WERI-Rb-1 (cell line): ENCODE results near the gene KRT6C.

Experiments
- DNase-seq: peaks from one replicate; pipeline ENCODE4 v3.0.0-alpha.2; 2020
- H3K27ac ChIP-seq: fragments of 250-450 bp; sonication (Bioruptor Pico); 2 replicates; pipeline ENCODE4 v1.5.1; 2020; ENCODE audit warnings: mild to moderate bottlenecking, moderate library complexity
- H3K27me3 ChIP-seq: fragments of 250-450 bp; sonication (Bioruptor Pico); 2 replicates; pipeline ENCODE4 v1.5.1; 2021; ENCODE audit warnings: mild to moderate bottlenecking, low read depth, moderate library complexity; ENCODE audit not compliant: insufficient read depth, severe bottlenecking
- H3K36me3 ChIP-seq: fragments of 250-450 bp; sonication (Bioruptor Pico); 2 replicates; pipeline ENCODE4 v1.5.1; 2020; ENCODE audit warnings: mild to moderate bottlenecking, moderate library complexity
- H3K4me3 ChIP-seq: 2 replicates; pipeline ENCODE4 v1.5.1; 2011; ENCODE audit warnings: low read depth, mild to moderate bottlenecking, control low read depth, low read length
- H3K9me3 ChIP-seq: fragments of 250-450 bp; sonication (Bioruptor Pico); 2 replicates; pipeline ENCODE4 v1.5.1; 2021; ENCODE audit warnings: mild to moderate bottlenecking, moderate library complexity; ENCODE audit not compliant: severe bottlenecking
- TF ChIP-seq, protein P1 (sequence below): IDR thresholded peaks from 2 replicates; pipeline ENCODE4 v1.5.1; 2011; ENCODE audit warnings: low read depth, mild to moderate bottlenecking, control low read depth, inconsistent platforms, low read length

KRT6C gene

DNA sequence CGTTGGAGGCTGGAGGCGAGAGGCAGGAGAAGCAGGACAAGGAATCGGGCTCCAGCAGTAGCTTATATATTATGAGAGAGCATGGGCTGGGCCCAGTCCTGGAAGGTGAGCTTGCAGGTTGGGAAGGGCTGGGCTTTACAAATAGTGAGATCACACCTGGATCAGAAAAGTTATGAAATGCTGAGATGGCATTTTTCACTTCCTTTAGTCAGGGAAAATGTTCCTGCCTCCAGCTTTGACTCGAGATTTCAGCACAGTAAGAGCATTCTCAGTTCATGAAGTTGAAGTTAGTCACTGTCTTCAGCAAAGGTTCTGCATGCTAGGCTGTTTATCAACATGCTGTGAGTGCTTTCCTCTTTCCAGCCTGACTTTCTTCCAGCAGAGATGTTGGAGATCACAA, at the start of gene KRT6C:
Gene KRT6C (minus strand): TSS at position 38 of the 400 bp plus-strand sequence. CDS start 68 bp downstream, outside the sequence.
- Histone ChIP-seq H3K27ac (no peak within 1 kb of the TSS), H3K36me3 (no peaks in the 10 kb centered on the region), H3K27me3 (peaks cover 55% of the 10 kb centered on the region), H3K9me3 (no peaks in the 10 kb centered on the region), H3K4me3 (no peak within 1 kb of the TSS)
- TF ChIP-seq, protein P1, sequence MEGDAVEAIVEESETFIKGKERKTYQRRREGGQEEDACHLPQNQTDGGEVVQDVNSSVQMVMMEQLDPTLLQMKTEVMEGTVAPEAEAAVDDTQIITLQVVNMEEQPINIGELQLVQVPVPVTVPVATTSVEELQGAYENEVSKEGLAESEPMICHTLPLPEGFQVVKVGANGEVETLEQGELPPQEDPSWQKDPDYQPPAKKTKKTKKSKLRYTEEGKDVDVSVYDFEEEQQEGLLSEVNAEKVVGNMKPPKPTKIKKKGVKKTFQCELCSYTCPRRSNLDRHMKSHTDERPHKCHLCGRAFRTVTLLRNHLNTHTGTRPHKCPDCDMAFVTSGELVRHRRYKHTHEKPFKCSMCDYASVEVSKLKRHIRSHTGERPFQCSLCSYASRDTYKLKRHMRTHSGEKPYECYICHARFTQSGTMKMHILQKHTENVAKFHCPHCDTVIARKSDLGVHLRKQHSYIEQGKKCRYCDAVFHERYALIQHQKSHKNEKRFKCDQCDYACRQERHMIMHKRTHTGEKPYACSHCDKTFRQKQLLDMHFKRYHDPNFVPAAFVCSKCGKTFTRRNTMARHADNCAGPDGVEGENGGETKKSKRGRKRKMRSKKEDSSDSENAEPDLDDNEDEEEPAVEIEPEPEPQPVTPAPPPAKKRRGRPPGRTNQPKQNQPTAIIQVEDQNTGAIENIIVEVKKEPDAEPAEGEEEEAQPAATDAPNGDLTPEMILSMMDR, result no peak
- DNase-seq, result no peak

DNA sequence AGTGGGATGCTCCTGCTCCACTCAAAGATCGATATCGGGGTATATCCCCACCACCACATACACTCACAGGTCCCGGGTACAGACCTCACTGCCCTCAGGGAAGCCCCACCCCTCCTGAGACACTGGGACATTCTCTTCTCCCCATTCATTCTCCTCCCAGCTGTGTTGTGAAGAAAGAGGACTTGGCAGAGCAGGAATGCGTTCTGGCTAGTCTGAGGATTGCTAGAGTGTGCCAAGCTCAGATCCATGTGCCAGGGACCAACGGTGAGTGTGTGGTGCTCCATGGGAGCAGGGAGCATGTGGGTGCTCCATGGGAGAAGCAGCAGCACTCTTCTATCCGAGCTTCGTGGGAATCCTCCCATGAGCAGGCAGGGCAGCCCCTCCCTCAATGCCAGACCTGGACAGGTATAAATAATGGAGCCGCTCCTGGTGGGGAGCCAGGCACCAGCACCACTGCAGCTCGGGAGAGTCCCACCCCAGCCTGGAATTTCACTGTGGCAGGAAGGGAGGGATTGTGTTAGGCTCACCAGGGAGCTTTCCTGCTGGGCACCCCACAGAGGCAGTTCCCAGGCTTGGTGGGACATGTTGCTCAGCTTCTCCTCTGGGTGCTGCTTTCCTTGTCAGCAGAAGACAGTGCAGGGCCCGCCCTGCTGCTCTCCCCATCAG, 48.9 kb upstream of the KRT6C start:
- TF ChIP-seq, protein P1, result no peak
- H3K36me3 ChIP-seq, result no peaks in the 10 kb centered on the region
- H3K27ac ChIP-seq, result no peak overlapping the region
- peaks cover 95% of the 10 kb centered on the region for H3K27me3 ChIP-seq
- DNase-seq, result no peak
- H3K4me3 ChIP-seq, result no peak overlapping the region
- no peaks in the 10 kb centered on the region for H3K9me3 ChIP-seq

DNA sequence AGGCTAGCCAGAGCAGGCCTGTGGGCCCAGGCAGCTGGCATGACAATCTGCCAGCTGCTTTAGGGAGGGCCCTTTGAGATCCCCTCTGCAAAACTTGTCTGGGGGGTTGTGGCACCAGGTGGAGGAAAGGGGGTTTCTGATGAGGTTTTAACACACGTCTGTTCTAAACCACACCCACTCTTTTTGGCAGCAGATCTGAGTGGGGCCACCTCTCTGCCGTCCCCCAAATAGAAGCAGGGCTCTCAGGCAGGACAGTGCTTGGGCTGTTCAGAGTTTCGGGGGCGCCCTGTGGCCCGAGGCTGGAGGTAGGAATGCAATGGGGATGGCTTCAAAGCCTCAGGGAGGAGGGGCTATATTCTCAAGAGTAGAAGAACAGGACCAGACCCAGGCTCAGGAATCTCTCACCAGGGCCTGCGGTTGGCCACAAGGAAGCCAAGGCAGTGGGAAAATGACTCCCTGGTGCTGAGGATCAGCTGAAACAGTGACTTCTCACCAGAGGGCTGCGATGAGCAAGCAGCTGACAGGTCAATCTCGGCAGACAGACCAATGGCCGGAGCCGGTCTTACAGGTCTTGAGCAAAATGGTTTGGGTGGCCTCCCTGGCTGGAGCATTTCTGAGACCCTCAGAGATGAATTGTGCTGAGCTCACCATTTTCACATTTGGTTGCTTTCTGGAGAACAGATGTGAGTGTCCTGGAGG, 48.1 kb upstream of the KRT6C start:
- DNase-seq, result no peak
- Histone ChIP-seq H3K9me3 (no peaks in the 10 kb centered on the region), H3K27me3 (peaks cover 96% of the 10 kb centered on the region), H3K36me3 (no peaks in the 10 kb centered on the region), H3K27ac (no peak overlapping the region), H3K4me3 (no peak overlapping the region)
- TF ChIP-seq, protein P1, result no peak

DNA sequence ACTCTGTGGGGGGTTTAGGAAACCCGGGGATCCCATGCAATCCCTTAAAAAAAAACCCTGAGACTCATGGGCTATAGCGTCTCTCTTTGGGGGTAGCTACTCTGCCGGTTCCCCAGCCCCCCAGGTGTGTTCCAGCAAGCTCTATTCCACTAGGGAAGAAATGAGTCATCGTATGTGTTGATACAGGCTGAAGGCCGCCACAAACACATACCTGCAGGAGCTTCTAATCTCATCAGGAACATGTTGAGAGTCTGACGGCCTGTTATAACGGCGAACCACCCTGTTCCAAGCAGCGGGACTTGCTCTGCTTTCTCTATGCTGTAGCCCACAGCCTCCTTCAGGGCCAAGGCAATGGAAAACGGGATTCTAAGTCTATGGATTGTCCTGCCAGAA, 47.6 kb upstream of the KRT6C start:
- Histone ChIP-seq H3K36me3 (no peaks in the 10 kb centered on the region), H3K9me3 (no peaks in the 10 kb centered on the region), H3K4me3 (no peak overlapping the region), H3K27me3 (peaks cover 96% of the 10 kb centered on the region), H3K27ac (no peak overlapping the region)
- no peak for DNase-seq
- TF ChIP-seq, protein P1, result no peak

DNA sequence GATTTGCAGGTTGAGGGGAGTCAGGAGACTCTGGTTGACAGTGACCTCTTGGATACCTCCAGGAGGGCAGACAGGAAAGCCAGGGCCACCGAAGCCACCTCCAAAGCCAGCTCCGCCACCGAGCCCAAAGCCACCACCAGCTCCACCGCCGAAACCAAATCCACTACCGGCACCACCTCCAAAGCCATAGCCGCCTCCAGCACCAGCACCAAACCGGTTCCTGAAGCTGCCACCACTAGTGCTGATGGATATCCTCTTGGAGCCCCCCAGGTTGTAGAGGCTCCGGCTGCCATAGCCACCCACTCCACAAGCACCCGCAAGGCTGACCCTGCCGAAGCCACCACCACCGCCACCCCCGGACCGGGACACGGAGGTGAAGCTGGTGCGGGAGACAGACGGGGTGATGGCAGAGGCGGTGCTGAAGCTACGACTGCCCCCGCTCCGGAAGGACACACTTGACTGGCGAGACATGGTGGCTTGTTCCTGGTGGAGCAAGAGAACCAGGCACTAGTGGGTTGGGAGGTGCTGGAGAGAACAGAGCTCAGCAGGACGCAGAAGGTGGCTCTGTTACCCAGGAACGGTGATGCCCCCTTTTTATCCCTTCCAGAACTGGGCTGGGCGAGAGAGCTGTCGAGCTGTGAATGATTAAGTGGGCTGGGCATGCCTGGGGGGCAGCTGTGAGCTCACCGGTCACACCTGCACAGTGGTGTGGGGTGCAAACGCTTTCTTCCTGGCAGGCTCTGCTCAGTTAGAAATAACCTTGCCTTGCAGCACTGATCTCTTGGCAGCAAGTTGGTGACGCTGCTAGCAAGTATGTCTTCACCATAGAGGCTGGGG, 46.4 kb upstream of the KRT6C start, which contains the start of gene KRT5:
Gene KRT5 (minus strand): TSS at position 569 of the 837 bp plus-strand sequence. CDS start 98 bp downstream, at position 471.
- Histone ChIP-seq H3K36me3 (no peaks in the 10 kb centered on the region), H3K4me3 (no peak within 1 kb of the TSS), H3K9me3 (no peaks in the 10 kb centered on the region), H3K27ac (no peak within 1 kb of the TSS), H3K27me3 (peaks cover 96% of the 10 kb centered on the region)
- no peak for DNase-seq
- TF ChIP-seq, protein P1, result no peak
